DOHH2 (cell line): ENCODE measurements around the gene BOD1L2.

ENCODE experiments used
- CTCF ChIP-seq: fragments of 200-600 bp; sonication (generic); IDR thresholded peaks from one replicate; pipeline ENCODE4 v1.5.1; 2014; ENCODE audit warnings: antibody characterized with exemption, mild to moderate bottlenecking, low read depth, low read length; ENCODE audit not compliant: poor library complexity, severe bottlenecking
- EZH2phosphoT487 ChIP-seq: fragments of 200-600 bp; sonication (generic); IDR thresholded peaks from 2 replicates; pipeline ENCODE4 v1.6.1; 2017; ENCODE audit warnings: borderline replicate concordance, mild to moderate bottlenecking, antibody characterized with exemption, low read length, moderate library complexity, mixed read lengths

GRCh38 chr18:57113799-57114420, 33.0 kb upstream of the BOD1L2 start:
- no peak for TF ChIP-seq CTCF
- TF ChIP-seq EZH2phosphoT487: no peak
